Measurements from ENCODE around the gene EXOC3L4.

- TF ChIP-seq CTCF (IDR thresholded peaks at IDR 0.05) (no peak), KDM5A (IDR thresholded peaks at IDR 0.05) (no peak), CEBPB (IDR thresholded peaks at IDR 0.05) (peak; percentile 82 to 90; a peak in 3 of 4 replicates), JUNB (IDR thresholded peaks at IDR 0.05) (no peak), USF2 (IDR thresholded peaks at IDR 0.05) (no peak), TP53 (CRISPR knock-in tag; IDR thresholded peaks at IDR 0.05) (no peak), NR3C1 (IDR thresholded peaks at IDR 0.05) (no peak), POLR2A (IDR thresholded peaks at IDR 0.05; ENCODE audit: low read length) (no peak), CBX8 (IDR thresholded peaks at IDR 0.05) (no peak), RAD21 (conservative IDR thresholded peaks at IDR 0.05 in 1 of 2, IDR thresholded peaks at IDR 0.05 in 1 of 2) (peak in 1 of 2 experiments; percentile 35; a peak in 2 of 5 replicates), EP300 (IDR thresholded peaks at IDR 0.05) (peak; percentile 15 to 38; a peak in 1 of 5 replicates), GATA3 (IDR thresholded peaks at IDR 0.05; ENCODE audit: borderline replicate concordance) (no peak), RNF2 (IDR thresholded peaks at IDR 0.05; ENCODE audit: borderline replicate concordance, low read depth) (no peak), RFX5 (IDR thresholded peaks at IDR 0.05) (no peak)
Measured at GRCh38 chr14:103115845-103116572, 21.5 kb downstream of the EXOC3L4 start.
